CD4-positive, alpha-beta T cell (primary cell): ENCODE results near the gene NOS1AP. TPM values are rescaled to one million over a fixed set of nuclear protein-coding genes. Genes with fewer than 3 reads are reported as not detected.

Experiments
- ATAC-seq: fragments of 200-7000 bp; cut with Tn5 transposase; one replicate; pipeline ENCODE4 v1.10.0; 2022; ENCODE audit warnings: mild to moderate bottlenecking; ENCODE audit not compliant: poor library complexity
- CTCF ChIA-PET: fragments of 350-600 bp; sonication (Branson Sonifier 250); formaldehyde crosslinking; loops from one replicate; lab custom pipeline; 2021; ENCODE audit warnings: antibody characterized with exemption, inconsistent platforms; lab: Charles Lee
- POLR2A ChIA-PET: fragments of 350-600 bp; sonication (Branson Sonifier 250); formaldehyde crosslinking; loops from one replicate; lab custom pipeline; 2021; ENCODE audit warnings: antibody characterized with exemption, inconsistent platforms; lab: Charles Lee
- DNase-seq, 14 experiments: peaks; one replicate each; pipeline ENCODE4 v3.0.0-alpha.2; 2013 to 2020; ENCODE audit warnings: mixed read lengths in 2 of 14
- H3K27ac ChIP-seq, 2 donors: one replicate each; pipeline versions ENCODE4 v1.5.1 to v1.7.0; 2013; ENCODE audit warnings: low read length in 2 of 2, low read depth in 1 of 2, mild to moderate bottlenecking in 1 of 2
- H3K27me3 ChIP-seq, 2 experiments: 1 replicate in 1 of 2; 2 replicates in 1 of 2; pipeline versions ENCODE4 v1.6.1 to v1.7.0; 2013; ENCODE audit warnings: low read length in 2 of 2, control low read depth in 1 of 2, mild to moderate bottlenecking in 1 of 2, moderate library complexity in 1 of 2; ENCODE audit not compliant: insufficient read depth in 2 of 2, control insufficient read depth in 1 of 2
- H3K36me3 ChIP-seq: one replicate; pipeline ENCODE4 v1.6.1; 2013; ENCODE audit warnings: low read length, control low read depth; ENCODE audit not compliant: insufficient read depth
- H3K4me1 ChIP-seq: one replicate; pipeline ENCODE4 v1.6.1; 2013; ENCODE audit warnings: low read length, control low read depth; ENCODE audit not compliant: insufficient read depth
- H3K4me3 ChIP-seq: one replicate; pipeline ENCODE4 v1.5.1; 2013; ENCODE audit warnings: mild to moderate bottlenecking, low read length, moderate library complexity
- H3K9me3 ChIP-seq, 2 experiments: 1 replicate in 1 of 2; 2 replicates in 1 of 2; pipeline versions ENCODE4 v1.6.1 to v1.7.0; 2013; ENCODE audit warnings: low read length in 2 of 2, mild to moderate bottlenecking in 2 of 2, control low read depth in 1 of 2, moderate library complexity in 1 of 2; ENCODE audit not compliant: control insufficient read depth in 1 of 2, insufficient read depth in 1 of 2
- H3K27ac Mint-ChIP-seq: one replicate; pipeline ENCODE4 v1.8.0; 2020; ENCODE audit warnings: mixed read lengths
- H3K27me3 Mint-ChIP-seq: one replicate; pipeline ENCODE4 v1.8.0; 2021; ENCODE audit warnings: mixed read lengths
- H3K36me3 Mint-ChIP-seq: one replicate; pipeline ENCODE4 v1.8.0; 2021; ENCODE audit warnings: low read depth, mixed read lengths
- H3K4me1 Mint-ChIP-seq: one replicate; pipeline ENCODE4 v1.8.0; 2021; ENCODE audit warnings: low read depth, mixed read lengths
- H3K4me3 Mint-ChIP-seq: one replicate; pipeline ENCODE4 v1.8.0; 2020; ENCODE audit warnings: mild to moderate bottlenecking, mixed read lengths
- H3K9me3 Mint-ChIP-seq: one replicate; pipeline ENCODE4 v1.8.0; 2020; ENCODE audit warnings: mixed read lengths
- intact Hi-C, 2 experiments: fragments of 100-400 bp; cut with DNase I in 1 of 2; cut with micrococcal nuclease in 1 of 2; formaldehyde crosslinking; loops; one replicate each; pipeline versions ENCODE4 v1.15.1 to v1.9.0; 2023 to 2025; cut with DNase I, micrococcal nuclease
- total RNA-seq, 174 experiments: library from RNA in 2 of 174; stranded (reverse) in 2 of 174; gene quantifications; one replicate each; pipeline ENCODE4 v1.2.3 and lab custom pipeline; 2021 to 2026
- TF ChIP-seq, protein P1 (sequence below): fragments of 200-600 bp; IDR thresholded peaks from one replicate; pipeline ENCODE4 v1.8.0; 2022; ENCODE audit warnings: antibody characterized with exemption, mild to moderate bottlenecking

Gene NOS1AP
- total RNA-seq, 2 experiments from 2014 or later: not detected

DNA sequence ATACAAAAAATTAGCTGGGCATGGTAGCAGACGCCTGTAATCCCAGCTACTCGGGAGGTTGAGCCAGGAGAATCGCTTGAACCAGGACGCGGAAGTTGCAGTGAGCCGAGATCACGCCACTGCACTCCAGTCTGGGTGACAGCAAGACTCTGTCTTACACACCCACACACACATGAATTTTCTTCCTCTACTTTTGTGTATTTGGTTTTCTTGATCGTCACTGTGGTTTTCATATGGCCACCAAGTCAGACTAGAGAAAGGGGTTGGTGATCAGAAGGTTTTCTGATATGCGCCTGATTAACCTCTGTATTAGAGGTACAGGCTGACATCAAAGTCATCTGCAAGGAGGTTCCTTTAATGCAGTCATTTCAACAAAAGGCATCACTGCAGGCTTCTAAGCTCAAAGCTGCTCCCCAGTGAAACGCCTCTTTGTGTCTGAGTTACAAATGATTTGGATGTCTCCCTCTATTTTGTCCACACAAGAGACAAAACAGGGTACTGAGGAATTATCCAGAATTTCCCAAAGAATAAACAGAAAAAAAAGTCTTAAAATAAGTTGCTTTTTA lies 331.4 kb downstream of the NOS1AP start:
- peaks cover 53% of the 10 kb centered on the region for H3K27me3 Mint-ChIP-seq
- POLR2A ChIA-PET: no interaction called here
- intact Hi-C loops: no loop called here
- H3K4me3 Mint-ChIP-seq: no peak overlapping the region
- DNase-seq: no peak
- no peaks in the 10 kb centered on the region for H3K36me3 Mint-ChIP-seq
- Histone ChIP-seq H3K9me3 (no peaks in the 10 kb centered on the region), H3K4me1 (no peaks in the 10 kb centered on the region), H3K27me3 (peaks cover 4 to 13% of the 10 kb centered on the region in 2 experiments), H3K36me3 (no peaks in the 10 kb centered on the region), H3K27ac (no peak overlapping the region), H3K4me3 (no peak overlapping the region)
- TF ChIP-seq, protein P1, sequence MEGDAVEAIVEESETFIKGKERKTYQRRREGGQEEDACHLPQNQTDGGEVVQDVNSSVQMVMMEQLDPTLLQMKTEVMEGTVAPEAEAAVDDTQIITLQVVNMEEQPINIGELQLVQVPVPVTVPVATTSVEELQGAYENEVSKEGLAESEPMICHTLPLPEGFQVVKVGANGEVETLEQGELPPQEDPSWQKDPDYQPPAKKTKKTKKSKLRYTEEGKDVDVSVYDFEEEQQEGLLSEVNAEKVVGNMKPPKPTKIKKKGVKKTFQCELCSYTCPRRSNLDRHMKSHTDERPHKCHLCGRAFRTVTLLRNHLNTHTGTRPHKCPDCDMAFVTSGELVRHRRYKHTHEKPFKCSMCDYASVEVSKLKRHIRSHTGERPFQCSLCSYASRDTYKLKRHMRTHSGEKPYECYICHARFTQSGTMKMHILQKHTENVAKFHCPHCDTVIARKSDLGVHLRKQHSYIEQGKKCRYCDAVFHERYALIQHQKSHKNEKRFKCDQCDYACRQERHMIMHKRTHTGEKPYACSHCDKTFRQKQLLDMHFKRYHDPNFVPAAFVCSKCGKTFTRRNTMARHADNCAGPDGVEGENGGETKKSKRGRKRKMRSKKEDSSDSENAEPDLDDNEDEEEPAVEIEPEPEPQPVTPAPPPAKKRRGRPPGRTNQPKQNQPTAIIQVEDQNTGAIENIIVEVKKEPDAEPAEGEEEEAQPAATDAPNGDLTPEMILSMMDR: no peak
- ATAC-seq: no peak
- CTCF ChIA-PET: no interaction called here
- no peaks in the 10 kb centered on the region for H3K4me1 Mint-ChIP-seq
- no peaks in the 10 kb centered on the region for H3K9me3 Mint-ChIP-seq
- no peak overlapping the region for H3K27ac Mint-ChIP-seq

DNA sequence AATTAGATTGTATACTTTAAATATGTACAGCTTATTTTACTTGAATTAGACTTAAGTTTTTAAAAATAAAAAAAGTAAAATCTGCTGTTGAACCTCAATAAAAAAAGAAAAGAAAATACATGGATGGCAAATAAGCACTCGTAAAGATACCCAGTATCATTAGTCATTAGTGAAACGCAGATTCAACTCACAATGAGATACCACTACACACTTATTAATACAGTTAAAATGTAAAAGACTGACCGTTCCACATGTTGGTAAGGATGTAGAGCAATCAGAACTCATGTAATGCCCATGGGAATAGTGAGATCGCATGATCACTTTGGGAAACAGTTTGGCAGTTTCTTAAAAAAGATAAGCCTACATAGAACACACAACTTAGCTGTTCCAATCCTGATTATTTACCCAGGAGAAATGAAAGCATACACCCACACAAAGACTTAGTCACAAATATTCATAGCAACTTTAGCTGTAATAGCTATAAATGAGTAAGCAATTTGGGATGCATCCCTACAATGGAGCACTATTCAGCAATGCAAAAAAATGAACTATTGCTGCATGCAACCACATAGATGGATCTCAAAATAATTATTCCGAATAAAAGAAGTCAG lies 335.2 kb downstream of the NOS1AP start:
- TF ChIP-seq, protein P1: no peak
- intact Hi-C loops: no loop called here
- Mint-ChIP-seq H3K4me1 (no peaks in the 10 kb centered on the region), H3K36me3 (no peaks in the 10 kb centered on the region), H3K4me3 (no peak overlapping the region), H3K9me3 (no peaks in the 10 kb centered on the region), H3K27me3 (peaks cover 21% of the 10 kb centered on the region), H3K27ac (no peak overlapping the region)
- H3K4me1 ChIP-seq: no peaks in the 10 kb centered on the region
- CTCF ChIA-PET: no interaction called here
- no peaks in the 10 kb centered on the region for H3K36me3 ChIP-seq
- no peaks in the 10 kb centered on the region for H3K9me3 ChIP-seq
- H3K27me3 ChIP-seq: no peaks in the 10 kb centered on the region
- POLR2A ChIA-PET: no interaction called here
- ATAC-seq (no peak), DNase-seq (no peak)
- H3K27ac ChIP-seq: no peak overlapping the region
- no peak overlapping the region for H3K4me3 ChIP-seq

DNA sequence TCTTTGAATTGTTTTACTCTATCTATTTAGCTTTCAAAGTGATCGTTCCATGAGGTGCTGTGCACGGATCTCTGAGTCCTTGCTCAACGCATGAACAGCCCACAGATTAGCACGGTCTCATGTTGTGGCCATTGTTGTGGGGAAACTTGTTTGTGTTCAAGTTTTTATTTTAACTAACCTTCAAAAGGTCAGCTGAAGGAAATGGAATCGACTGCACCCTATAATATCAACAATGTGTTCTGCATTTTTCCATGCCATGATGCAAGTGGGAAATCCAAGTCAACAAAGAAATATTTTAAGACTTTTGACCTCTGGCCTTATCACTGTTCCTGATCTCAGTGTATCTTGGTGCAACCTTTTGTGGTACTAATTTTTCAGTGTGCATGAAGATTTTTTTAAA lies 336.3 kb downstream of the NOS1AP start:
- H3K36me3 ChIP-seq: no peaks in the 10 kb centered on the region
- Mint-ChIP-seq H3K27ac (no peak overlapping the region), H3K27me3 (peaks cover 24% of the 10 kb centered on the region), H3K4me3 (no peak overlapping the region), H3K4me1 (no peaks in the 10 kb centered on the region), H3K9me3 (no peaks in the 10 kb centered on the region), H3K36me3 (no peaks in the 10 kb centered on the region)
- DNase-seq (no peak), ATAC-seq (no peak)
- ChIA-PET POLR2A (no interaction called here), CTCF (no interaction called here)
- H3K4me1 ChIP-seq: no peaks in the 10 kb centered on the region
- intact Hi-C loops: no loop called here
- TF ChIP-seq, protein P1: no peak
- H3K4me3 ChIP-seq: no peak overlapping the region
- no peak overlapping the region for H3K27ac ChIP-seq
- no peaks in the 10 kb centered on the region for H3K27me3 ChIP-seq
- no peaks in the 10 kb centered on the region for H3K9me3 ChIP-seq
